Smooth muscle cell (in vitro differentiated cells): ENCODE measurements around the gene RXFP1. TPM values are rescaled to one million over a fixed set of nuclear protein-coding genes. Genes with fewer than 3 reads are reported as not detected.

Experiments
- DNase-seq: peaks from one replicate; lab custom pipeline; 2025; ENCODE audit not compliant: unreplicated experiment; lab: John Stamatoyannopoulos, UW
- H2AFZ ChIP-seq: fragments of 200-600 bp; sonication (generic); 2 replicates; pipeline ENCODE4 v1.6.0; 2016; ENCODE audit warnings: antibody characterized with exemption, low read depth, mild to moderate bottlenecking
- H3F3A ChIP-seq: fragments of 200-600 bp; sonication (generic); 2 replicates; pipeline ENCODE4 v1.6.0; 2017; ENCODE audit warnings: antibody characterized with exemption, low read depth
- H3K27ac ChIP-seq: fragments of 200-600 bp; sonication (generic); 2 replicates; pipeline ENCODE4 v1.5.1; 2016; ENCODE audit warnings: low read depth, mild to moderate bottlenecking
- H3K27me3 ChIP-seq: fragments of 200-600 bp; sonication (generic); 2 replicates; pipeline ENCODE4 v1.6.1; 2016; ENCODE audit warnings: low read depth, mild to moderate bottlenecking
- H3K36me3 ChIP-seq: fragments of 200-600 bp; sonication (generic); 2 replicates; pipeline ENCODE4 v1.5.1; 2016; ENCODE audit warnings: low read depth
- H3K4me1 ChIP-seq: fragments of 200-600 bp; sonication (generic); 2 replicates; pipeline ENCODE4 v1.5.1; 2016; ENCODE audit warnings: low read depth
- H3K4me2 ChIP-seq: fragments of 200-600 bp; sonication (generic); 2 replicates; pipeline ENCODE4 v1.6.0; 2016; ENCODE audit warnings: mild to moderate bottlenecking
- H3K4me3 ChIP-seq: fragments of 200-600 bp; sonication (generic); 2 replicates; pipeline ENCODE4 v1.5.1; 2016; ENCODE audit warnings: mild to moderate bottlenecking
- H3K79me2 ChIP-seq: fragments of 200-600 bp; sonication (generic); 2 replicates; pipeline ENCODE4 v1.6.0; 2016; ENCODE audit warnings: low read depth, mild to moderate bottlenecking
- H3K9ac ChIP-seq: fragments of 200-600 bp; sonication (generic); 2 replicates; pipeline ENCODE4 v1.6.0; 2016; ENCODE audit warnings: low read depth
- H3K9me3 ChIP-seq: fragments of 200-600 bp; sonication (generic); replicated peaks from 2 replicates; pipeline ENCODE4 v1.5.1; 2016; ENCODE audit warnings: low read depth
- H4K20me1 ChIP-seq: fragments of 200-600 bp; sonication (generic); 2 replicates; pipeline ENCODE4 v1.6.0; 2016; ENCODE audit warnings: low read depth
- WGBS: methylation state at CpG from one replicate; pipeline ENCODE4 v1.1.7; 2016; ENCODE audit warnings: low lambda C conversion rate; 5-methylcytosine and 5-hydroxymethylcytosine counted together
- polyA plus RNA-seq: library from polyadenylated mRNA; unstranded; fragments of >200 nt; fragmentation: Nextera tagmentation; extraction: Ambion mirVana; gene quantifications from 2 replicates; pipeline ENCODE4 v1.2.1, GENCODE V29; 2016
- total RNA-seq: library from RNA; depleted of rRNA; stranded (reverse); fragments of >200 nt; gene quantifications from 2 replicates; pipeline ENCODE4 v1.2.3, GENCODE V29; 2014
- TF ChIP-seq, protein P1 (sequence below): fragments of 200-600 bp; sonication (generic); IDR thresholded peaks from 2 replicates; pipeline ENCODE4 v1.5.1; 2017; ENCODE audit warnings: borderline replicate concordance, mild to moderate bottlenecking, antibody characterized with exemption; ENCODE audit not compliant: insufficient read depth, poor library complexity, severe bottlenecking

The RXFP1 gene
- total and polyA plus RNA-seq, 2 experiments from 2014 or later, result not detected

DNA sequence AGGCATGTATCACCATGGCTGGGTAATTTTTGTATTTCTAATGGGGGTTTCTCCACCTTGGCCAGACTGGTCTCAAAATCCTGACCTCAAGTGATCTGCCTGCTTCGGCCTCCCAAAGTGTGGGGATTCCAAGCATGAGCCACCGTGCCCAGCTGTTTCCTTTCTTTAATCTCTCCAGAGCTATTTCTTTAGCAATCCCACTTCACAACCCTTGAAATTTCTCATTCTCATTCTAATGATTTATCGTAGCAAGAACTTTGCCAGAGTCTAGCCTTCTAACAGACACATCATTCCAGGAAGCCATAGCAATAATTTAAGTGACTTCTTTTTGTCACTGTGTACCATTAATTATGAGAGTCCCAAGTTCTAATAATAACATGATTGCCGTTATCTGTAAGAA, 68.6 kb downstream of the RXFP1 start:
- H3K9ac ChIP-seq, result no peak overlapping the region
- no peak overlapping the region for H3K27ac ChIP-seq
- no peak for DNase-seq
- 70% methylated on average over 4 of the region's 4 CpGs for WGBS
- no peaks in the 10 kb centered on the region for H4K20me1 ChIP-seq
- no peaks in the 10 kb centered on the region for H3K9me3 ChIP-seq
- no peaks in the 10 kb centered on the region for H3K36me3 ChIP-seq
- no peak overlapping the region for H3K4me3 ChIP-seq
- H2AFZ ChIP-seq, result no peak overlapping the region
- no peaks in the 10 kb centered on the region for H3K4me1 ChIP-seq
- TF ChIP-seq, protein P1, sequence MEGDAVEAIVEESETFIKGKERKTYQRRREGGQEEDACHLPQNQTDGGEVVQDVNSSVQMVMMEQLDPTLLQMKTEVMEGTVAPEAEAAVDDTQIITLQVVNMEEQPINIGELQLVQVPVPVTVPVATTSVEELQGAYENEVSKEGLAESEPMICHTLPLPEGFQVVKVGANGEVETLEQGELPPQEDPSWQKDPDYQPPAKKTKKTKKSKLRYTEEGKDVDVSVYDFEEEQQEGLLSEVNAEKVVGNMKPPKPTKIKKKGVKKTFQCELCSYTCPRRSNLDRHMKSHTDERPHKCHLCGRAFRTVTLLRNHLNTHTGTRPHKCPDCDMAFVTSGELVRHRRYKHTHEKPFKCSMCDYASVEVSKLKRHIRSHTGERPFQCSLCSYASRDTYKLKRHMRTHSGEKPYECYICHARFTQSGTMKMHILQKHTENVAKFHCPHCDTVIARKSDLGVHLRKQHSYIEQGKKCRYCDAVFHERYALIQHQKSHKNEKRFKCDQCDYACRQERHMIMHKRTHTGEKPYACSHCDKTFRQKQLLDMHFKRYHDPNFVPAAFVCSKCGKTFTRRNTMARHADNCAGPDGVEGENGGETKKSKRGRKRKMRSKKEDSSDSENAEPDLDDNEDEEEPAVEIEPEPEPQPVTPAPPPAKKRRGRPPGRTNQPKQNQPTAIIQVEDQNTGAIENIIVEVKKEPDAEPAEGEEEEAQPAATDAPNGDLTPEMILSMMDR, result no peak
- H3K27me3 ChIP-seq, result no peaks in the 10 kb centered on the region
- H3K79me2 ChIP-seq, result no peaks in the 10 kb centered on the region
- H3F3A ChIP-seq, result no peaks in the 10 kb centered on the region
- H3K4me2 ChIP-seq, result no peak overlapping the region

DNA sequence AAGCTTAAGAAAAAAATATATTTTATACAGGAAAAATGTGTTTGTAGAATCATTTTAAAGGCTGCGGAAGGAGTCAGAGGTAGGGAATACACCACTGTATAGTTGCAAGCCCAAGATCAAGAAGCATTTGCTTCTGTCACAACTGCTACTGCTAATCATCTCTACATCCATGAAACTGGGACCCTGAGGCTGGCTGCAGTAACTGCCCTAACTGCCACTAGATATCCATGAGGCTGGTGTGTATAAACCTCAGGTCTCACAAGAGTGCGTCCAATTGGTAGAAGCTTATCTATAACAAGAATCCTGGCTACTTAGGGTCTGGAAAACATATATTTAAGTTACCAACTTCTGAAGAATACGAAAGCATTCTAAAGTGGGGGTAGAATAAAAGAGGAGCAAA, 69.1 kb downstream of the RXFP1 start:
- Histone ChIP-seq H3K36me3 (no peaks in the 10 kb centered on the region), H3K9me3 (no peaks in the 10 kb centered on the region), H3F3A (no peaks in the 10 kb centered on the region), H3K27me3 (no peaks in the 10 kb centered on the region), H4K20me1 (no peaks in the 10 kb centered on the region), H2AFZ (no peak overlapping the region), H3K4me1 (no peaks in the 10 kb centered on the region), H3K27ac (no peak overlapping the region), H3K4me3 (no peak overlapping the region), H3K4me2 (no peak overlapping the region), H3K79me2 (no peaks in the 10 kb centered on the region), H3K9ac (no peak overlapping the region)
- 90% methylated on average over 3 of the region's 3 CpGs for WGBS
- DNase-seq, result no peak
- TF ChIP-seq, protein P1, result no peak

DNA sequence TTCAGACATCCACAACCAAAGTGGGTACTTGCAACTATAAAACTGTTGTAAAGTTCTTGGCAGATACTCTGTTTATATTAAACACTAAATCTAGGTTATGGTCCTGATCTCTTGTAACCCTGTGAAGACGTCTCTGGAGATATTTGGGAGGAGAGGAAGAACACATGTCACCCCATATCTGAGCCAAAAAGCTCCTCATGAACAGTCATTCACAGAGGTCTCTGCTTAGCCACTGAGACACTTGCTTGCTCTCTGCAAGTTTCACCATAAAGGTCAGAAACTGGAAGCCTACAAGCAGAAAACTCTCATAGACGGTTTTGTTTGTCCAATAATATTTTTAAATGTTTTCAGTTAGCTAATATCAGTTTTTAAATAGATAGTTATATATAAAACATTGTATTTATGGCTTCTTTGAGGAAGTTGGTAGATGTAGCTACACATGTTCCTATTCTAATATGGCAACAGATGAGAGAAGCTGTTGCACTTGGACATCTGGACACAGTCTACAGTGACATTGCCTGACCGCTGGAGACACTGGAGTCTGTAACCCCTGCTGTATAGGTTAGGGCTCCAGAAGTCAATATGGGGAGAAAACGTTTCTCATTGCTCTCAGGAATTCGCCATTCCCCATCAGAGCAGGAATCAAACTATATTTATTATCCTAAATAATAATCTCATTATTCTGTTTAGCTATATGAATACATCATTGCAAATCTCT, 76.4 kb downstream of the RXFP1 start:
- DNase-seq, result no peak
- H3K27ac ChIP-seq, result no peak overlapping the region
- 64% methylated on average over 5 of the region's 5 CpGs for WGBS
- no peak overlapping the region for H2AFZ ChIP-seq
- no peak overlapping the region for H3K4me2 ChIP-seq
- no peaks in the 10 kb centered on the region for H3K79me2 ChIP-seq
- H3K4me3 ChIP-seq, result no peak overlapping the region
- H4K20me1 ChIP-seq, result no peaks in the 10 kb centered on the region
- H3K36me3 ChIP-seq, result no peaks in the 10 kb centered on the region
- no peaks in the 10 kb centered on the region for H3F3A ChIP-seq
- H3K9me3 ChIP-seq, result no peaks in the 10 kb centered on the region
- H3K9ac ChIP-seq, result no peak overlapping the region
- TF ChIP-seq, protein P1, result no peak
- no peaks in the 10 kb centered on the region for H3K4me1 ChIP-seq
- no peaks in the 10 kb centered on the region for H3K27me3 ChIP-seq

- Histone ChIP-seq H3K36me3 (no peaks in the 10 kb centered on the region), H3K4me1 (no peaks in the 10 kb centered on the region), H3K27ac (no peak overlapping the region), H3K4me2 (no peak overlapping the region), H3K4me3 (no peak overlapping the region), H3K9ac (no peak overlapping the region), H3F3A (no peaks in the 10 kb centered on the region), H2AFZ (no peak overlapping the region), H4K20me1 (no peaks in the 10 kb centered on the region), H3K9me3 (no peaks in the 10 kb centered on the region), H3K27me3 (no peaks in the 10 kb centered on the region), H3K79me2 (no peaks in the 10 kb centered on the region)
- no peak for DNase-seq
- TF ChIP-seq, protein P1, result no peak
- WGBS, result 88% methylated on average over 4 of the region's 4 CpGs
Measured at GRCh38 chr4:158599150-158599549, 77.5 kb downstream of the RXFP1 start.
